ENCODE data around the gene ACOXL.
"Not testable (repeated sequence)": the region's sequence is repeated elsewhere in the genome, so short reads cannot be mapped to it uniquely, and the experiment has no call there.

The ACOXL gene

GRCh38 chr2:110832740-110833139 is 100.4 kb downstream of the ACOXL start:
- no peak for DNase-seq

GRCh38 chr2:110834134-110834827 is 101.9 kb downstream of the ACOXL start:
- DNase-seq = no peak

GRCh38 chr2:110836671-110837070 is 104.3 kb downstream of the ACOXL start:
- DNase-seq = no peak

- no peak for DNase-seq
Measured at GRCh38 chr2:110837446-110838409, 105.4 kb downstream of the ACOXL start.

GRCh38 chr2:110838657-110839384 is 106.4 kb downstream of the ACOXL start:
- DNase-seq = no peak

GRCh38 chr2:110840508-110840907 is 108.1 kb downstream of the ACOXL start:
- no peak for DNase-seq

- DNase-seq = no peak
Measured at GRCh38 chr2:110842048-110842447, 109.7 kb downstream of the ACOXL start.

GRCh38 chr2:110843496-110843895 is 111.1 kb downstream of the ACOXL start:
- no peak for DNase-seq

GRCh38 chr2:110843959-110844510 is 111.7 kb downstream of the ACOXL start:
- no peak for DNase-seq

- DNase-seq = no peak
Measured at GRCh38 chr2:110847651-110848050, 115.3 kb downstream of the ACOXL start.

- no peak for DNase-seq
Measured at GRCh38 chr2:110848071-110848470, 115.7 kb downstream of the ACOXL start.

- DNase-seq = no peak
Measured at GRCh38 chr2:110848519-110849030, 116.2 kb downstream of the ACOXL start.

- DNase-seq = no peak
Measured at GRCh38 chr2:110851531-110851930, 119.2 kb downstream of the ACOXL start.

- no peak for DNase-seq
Measured at GRCh38 chr2:110852051-110852450, 119.7 kb downstream of the ACOXL start.

GRCh38 chr2:110852541-110853263 is 120.3 kb downstream of the ACOXL start:
- no peak for DNase-seq

- peak; percentile 12 for DNase-seq
Measured at GRCh38 chr2:110853516-110853915, 121.1 kb downstream of the ACOXL start.

- no peak for DNase-seq
Measured at GRCh38 chr2:110853948-110854347, 121.6 kb downstream of the ACOXL start.

GRCh38 chr2:110854355-110855081 is 122.1 kb downstream of the ACOXL start:
- no peak for DNase-seq

GRCh38 chr2:110855841-110856240 is 123.5 kb downstream of the ACOXL start:
- not testable (repeated sequence) for DNase-seq

- peak; percentile 50 for DNase-seq
Measured at GRCh38 chr2:110858135-110858725, 125.9 kb downstream of the ACOXL start.
